ENCODE measurements around the gene STAT1.

The STAT1 gene

DNA sequence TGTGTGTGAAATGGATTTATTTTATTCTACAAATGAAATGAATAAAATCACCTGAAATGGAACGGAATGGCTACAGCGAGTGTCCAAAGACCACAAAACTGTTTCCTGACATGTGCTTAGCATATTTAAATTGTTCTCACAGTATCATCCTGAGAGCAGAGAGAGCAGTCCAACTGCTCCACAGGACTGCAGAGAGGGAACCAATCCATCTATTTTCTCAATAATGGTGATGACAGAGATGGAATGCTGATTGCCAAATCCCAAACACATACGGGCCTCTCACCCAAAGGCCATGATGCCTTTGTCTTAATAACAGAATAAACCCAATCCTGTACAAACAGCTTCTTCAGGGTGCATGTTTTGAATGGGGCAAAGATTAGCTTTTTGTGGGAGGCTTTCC lies 41.1 kb downstream of the STAT1 start:
- H3K4me3 ChIP-seq: no peak overlapping the region
- H3K27ac ChIP-seq: peak overlapping the region in 1 of 2 donors; percentile 50
- no peak for DNase-seq (ENCODE audit: low spot score)
- TF ChIP-seq, protein P1, sequence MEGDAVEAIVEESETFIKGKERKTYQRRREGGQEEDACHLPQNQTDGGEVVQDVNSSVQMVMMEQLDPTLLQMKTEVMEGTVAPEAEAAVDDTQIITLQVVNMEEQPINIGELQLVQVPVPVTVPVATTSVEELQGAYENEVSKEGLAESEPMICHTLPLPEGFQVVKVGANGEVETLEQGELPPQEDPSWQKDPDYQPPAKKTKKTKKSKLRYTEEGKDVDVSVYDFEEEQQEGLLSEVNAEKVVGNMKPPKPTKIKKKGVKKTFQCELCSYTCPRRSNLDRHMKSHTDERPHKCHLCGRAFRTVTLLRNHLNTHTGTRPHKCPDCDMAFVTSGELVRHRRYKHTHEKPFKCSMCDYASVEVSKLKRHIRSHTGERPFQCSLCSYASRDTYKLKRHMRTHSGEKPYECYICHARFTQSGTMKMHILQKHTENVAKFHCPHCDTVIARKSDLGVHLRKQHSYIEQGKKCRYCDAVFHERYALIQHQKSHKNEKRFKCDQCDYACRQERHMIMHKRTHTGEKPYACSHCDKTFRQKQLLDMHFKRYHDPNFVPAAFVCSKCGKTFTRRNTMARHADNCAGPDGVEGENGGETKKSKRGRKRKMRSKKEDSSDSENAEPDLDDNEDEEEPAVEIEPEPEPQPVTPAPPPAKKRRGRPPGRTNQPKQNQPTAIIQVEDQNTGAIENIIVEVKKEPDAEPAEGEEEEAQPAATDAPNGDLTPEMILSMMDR (IDR thresholded peaks at IDR 0.05): no peak

DNA sequence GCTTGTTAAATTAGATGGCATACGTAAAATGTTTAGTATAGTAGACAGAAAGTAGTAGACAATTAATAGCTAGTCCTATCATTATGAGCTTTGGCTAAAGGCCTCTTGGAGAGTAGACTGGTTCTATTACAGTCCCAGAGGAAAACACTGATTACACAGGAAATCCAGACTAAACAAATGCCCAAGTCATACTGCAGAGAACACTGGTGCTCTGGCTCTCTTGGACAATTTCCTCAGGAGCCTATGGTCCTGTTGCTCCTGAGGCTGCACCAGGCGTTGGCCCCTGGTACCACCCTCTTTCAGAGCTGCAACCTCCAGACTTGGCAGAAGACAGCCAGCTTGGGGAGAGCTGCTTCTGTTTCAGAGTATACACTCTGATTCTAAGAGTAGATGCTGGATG lies 41.8 kb downstream of the STAT1 start:
- TF ChIP-seq, protein P1 (IDR thresholded peaks at IDR 0.05): no peak
- no peak for DNase-seq (ENCODE audit: low spot score)
- no peak overlapping the region for H3K4me3 ChIP-seq

DNA sequence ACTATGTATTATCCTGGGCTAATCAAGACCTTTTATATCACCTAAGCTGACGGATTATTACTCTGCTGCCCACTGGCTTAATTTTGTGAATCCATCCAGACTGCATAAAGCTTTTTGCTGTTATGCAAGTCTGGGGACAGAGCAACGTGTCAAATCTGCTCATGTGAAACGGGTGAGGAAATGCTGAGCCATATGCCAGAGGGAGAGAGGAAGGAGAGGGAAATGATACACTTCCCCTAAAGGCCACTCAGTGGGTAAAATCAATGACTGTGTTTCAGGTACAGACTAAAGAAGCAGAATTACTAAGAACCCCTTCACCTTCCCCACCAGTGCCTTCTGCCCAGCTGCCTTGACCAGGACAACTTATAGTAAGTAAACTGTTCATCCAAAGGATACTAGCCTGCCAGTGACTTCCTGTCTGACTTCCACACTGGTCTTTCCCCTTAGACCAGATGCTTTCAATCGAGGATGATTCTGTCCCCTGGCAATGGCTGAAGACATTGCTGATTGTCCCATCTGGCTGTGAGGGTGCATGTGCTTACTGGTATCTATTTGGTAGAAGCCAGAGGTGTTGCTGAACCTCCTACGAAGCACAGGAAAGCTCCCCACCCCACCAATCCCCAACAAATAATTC lies 43.0 kb downstream of the STAT1 start:
- TF ChIP-seq, protein P1 (IDR thresholded peaks at IDR 0.05): no peak
- Histone ChIP-seq H3K4me3 (no peak overlapping the region), H3K27ac (peak overlapping the region in 1 of 2 donors; percentile 40)
- DNase-seq (ENCODE audit: low spot score): no peak

More for the DNA sequence above, 41.8 kb downstream of the STAT1 start:
- H3K27ac ChIP-seq: peak overlapping the region in 1 of 2 donors; percentile 12

DNA sequence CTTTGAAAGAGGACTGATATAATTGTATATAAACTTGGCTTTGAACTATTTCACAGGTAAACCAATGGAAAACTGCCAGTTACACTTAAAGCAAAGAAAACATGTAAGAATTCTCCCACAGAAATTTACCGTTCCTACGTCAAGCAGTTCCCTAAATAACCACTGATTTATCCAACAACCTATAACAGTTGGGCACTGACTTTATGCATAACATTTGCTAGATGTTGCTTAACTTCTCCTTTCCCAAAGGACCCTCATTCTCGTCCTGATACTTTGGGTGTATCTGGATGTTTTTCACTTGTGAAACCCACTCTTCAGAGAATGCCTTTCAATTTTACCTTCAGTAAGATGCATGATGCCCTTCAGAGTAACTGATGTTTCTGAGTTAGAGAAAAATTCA lies 43.8 kb downstream of the STAT1 start:
- DNase-seq (ENCODE audit: low spot score): no peak
- no peak overlapping the region for H3K4me3 ChIP-seq
- H3K27ac ChIP-seq: peak overlapping the region in 1 of 2 donors; percentile 40
- TF ChIP-seq, protein P1 (IDR thresholded peaks at IDR 0.05): no peak

DNA sequence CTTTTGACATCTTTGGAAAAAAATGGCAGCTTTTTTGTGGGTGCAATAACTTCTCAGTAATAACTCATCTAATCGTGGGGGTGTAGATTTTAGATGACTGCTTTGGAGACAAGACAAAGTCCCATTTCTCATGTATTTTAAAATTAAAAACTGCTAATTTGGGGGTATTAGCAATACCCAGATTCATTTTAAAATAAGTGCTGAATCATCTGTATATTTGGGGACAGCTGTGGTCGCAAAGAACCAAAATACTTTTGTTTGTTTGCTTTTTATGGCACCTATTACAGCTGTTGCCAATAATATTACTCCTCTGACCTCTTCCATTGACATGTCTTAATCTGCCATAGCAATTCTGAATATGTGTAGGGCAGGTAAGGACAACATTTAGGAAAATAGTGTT lies 45.4 kb downstream of the STAT1 start:
- no peak overlapping the region for H3K27ac ChIP-seq
- no peak for DNase-seq (ENCODE audit: low spot score)
- TF ChIP-seq, protein P1 (IDR thresholded peaks at IDR 0.05): no peak

DNA sequence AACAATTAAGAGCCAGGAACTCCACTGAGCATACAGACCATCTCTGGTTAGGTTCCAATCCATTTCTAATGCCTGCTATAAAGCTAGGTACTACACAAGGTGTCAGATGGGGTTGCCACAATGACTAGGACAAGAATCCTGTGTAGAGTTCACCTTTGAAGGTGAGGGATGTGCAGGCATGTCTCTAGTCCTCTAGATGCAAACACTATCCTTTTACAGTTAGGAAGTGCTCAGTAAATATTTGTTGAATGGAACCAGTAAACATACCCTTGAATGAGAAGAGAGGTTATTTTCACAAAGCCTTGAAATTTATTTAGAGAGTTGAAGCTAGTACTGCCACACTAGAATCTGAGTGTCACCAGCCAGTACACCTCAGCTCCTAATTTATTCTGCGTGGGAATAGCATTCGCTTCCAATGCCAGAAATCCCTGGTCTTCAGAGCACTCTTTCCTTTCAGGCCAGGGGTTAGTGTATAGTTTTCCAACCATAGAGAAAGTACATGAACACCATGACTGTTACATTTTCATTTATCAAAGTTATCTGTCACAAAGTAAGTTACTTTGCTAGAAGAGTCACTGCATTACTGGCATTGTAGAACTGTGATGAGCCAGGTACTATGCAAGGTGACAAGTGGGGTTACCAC lies 48.3 kb downstream of the STAT1 start:
- H3K4me3 ChIP-seq: no peak overlapping the region
- no peak for DNase-seq (ENCODE audit: low spot score)
- H3K27ac ChIP-seq: no peak overlapping the region
- TF ChIP-seq, protein P1 (IDR thresholded peaks at IDR 0.05): no peak

More for the DNA sequence above, 45.4 kb downstream of the STAT1 start:
- no peak overlapping the region for H3K4me3 ChIP-seq
